HepG2 (cell line): Measurements from ENCODE around the gene NDUFS7. TPM values are rescaled to one million over a fixed set of nuclear protein-coding genes. Genes with fewer than 3 reads are reported as not detected.
A peak's percentile ranks its signal among the peaks of the same experiment; 100 is the strongest.

Experiments
- EZH2 ChIP-seq: conservative IDR thresholded peaks from 2 replicates; pipeline ENCODE4 v1.6.1; 2012; ENCODE audit warnings: mild to moderate bottlenecking, low read depth, low read length, moderate library complexity
- HDAC2 ChIP-seq: sonication (generic); formaldehyde crosslinking; IDR thresholded peaks from 2 replicates; pipeline ENCODE4 v1.4.0; 2020; ENCODE audit warnings: missing genetic modification reagents
- HOXA9 ChIP-seq: sonication (generic); formaldehyde crosslinking; IDR thresholded peaks from 2 replicates; pipeline ENCODE4 v1.8.1; 2022; ENCODE audit warnings: missing genetic modification reagents, mild to moderate bottlenecking, moderate library complexity, borderline replicate concordance
- NKX3-1 ChIP-seq: sonication (generic); formaldehyde crosslinking; IDR thresholded peaks from 2 replicates; pipeline ENCODE4 v1.5.0; 2020; ENCODE audit warnings: missing genetic modification reagents
- NR1H2 ChIP-seq: sonication (generic); formaldehyde crosslinking; IDR thresholded peaks from 2 replicates; pipeline ENCODE4 v1.8.1; 2022; ENCODE audit warnings: low read depth, missing genetic modification reagents, borderline replicate concordance
- RFX1 ChIP-seq: fragments of 450-650 bp; IDR thresholded peaks from 2 replicates; pipeline ENCODE4 v1.6.1; 2017
- RFXANK ChIP-seq: IDR thresholded peaks from 2 replicates; pipeline ENCODE4 v1.6.1; 2016
- ZNF253 ChIP-seq: sonication (generic); formaldehyde crosslinking; IDR thresholded peaks from 2 replicates; pipeline ENCODE4 v1.8.0; 2022; ENCODE audit warnings: mild to moderate bottlenecking, missing genetic modification reagents, borderline replicate concordance
- ZNF329 ChIP-seq: sonication (generic); formaldehyde crosslinking; IDR thresholded peaks from 2 replicates; pipeline ENCODE4 v1.9.0; 2021; ENCODE audit warnings: low read depth, mild to moderate bottlenecking, missing genetic modification reagents
- ZNF510 ChIP-seq: sonication (generic); formaldehyde crosslinking; IDR thresholded peaks from 2 replicates; pipeline ENCODE4 v1.4.0; 2020; ENCODE audit warnings: low read depth, mild to moderate bottlenecking, missing genetic modification reagents
- ZNF572 ChIP-seq: sonication (generic); formaldehyde crosslinking; IDR thresholded peaks from 2 replicates; pipeline ENCODE4 v1.5.1; 2020; ENCODE audit warnings: mild to moderate bottlenecking, missing genetic modification reagents
- ZNF720 ChIP-seq: sonication (generic); formaldehyde crosslinking; IDR thresholded peaks from 2 replicates; pipeline ENCODE4 v1.4.0; 2020; ENCODE audit warnings: missing genetic modification reagents
- ZNF781 ChIP-seq: sonication (generic); formaldehyde crosslinking; IDR thresholded peaks from 2 replicates; pipeline ENCODE4 v1.5.1; 2020; ENCODE audit warnings: borderline replicate concordance, mild to moderate bottlenecking, missing genetic modification reagents; ENCODE audit errors: not compliant biosample characterization
- ZNF883 ChIP-seq: sonication (generic); formaldehyde crosslinking; IDR thresholded peaks from 2 replicates; pipeline ENCODE4 v1.5.1; 2020; ENCODE audit warnings: mild to moderate bottlenecking, missing genetic modification reagents; ENCODE audit errors: not compliant biosample characterization
- polyA plus RNA-seq, 8 experiments: library from polyadenylated mRNA; depleted of rRNA in 3 of 8; stranded (reverse) in 7 of 8; unstranded in 1 of 8; fragments of >200 nt; fragmentation: Illumina TruSeq in 4 of 8; extraction: Trizol in 4 of 8; gene quantifications; 2 replicates each; pipeline versions ENCODE4 v1.2.1 to v1.2.3, GENCODE V29; 2011 to 2016; ENCODE audit warnings: low read depth in 4 of 8, missing spikeins in 1 of 8, mixed read lengths in 1 of 8; ENCODE audit not compliant: insufficient read depth in 1 of 8
- total RNA-seq, 5 experiments: library from RNA; depleted of rRNA; stranded (reverse); fragments of >200 nt; fragmentation: Illumina TruSeq; extraction: Trizol; gene quantifications; 2 replicates each; pipeline ENCODE4 v1.2.3, GENCODE V29; 2016; ENCODE audit warnings: low read depth in 1 of 5
- TF ChIP-seq, protein P1 (sequence below): fragments of 450-650 bp; IDR thresholded peaks from 2 replicates; pipeline ENCODE4 v1.6.1; 2017
- TF ChIP-seq, protein P2 (sequence below): sonication (generic); formaldehyde crosslinking; IDR thresholded peaks from 2 replicates; pipeline ENCODE4 v1.5.0; 2020; ENCODE audit warnings: mild to moderate bottlenecking, missing genetic modification reagents
- TF ChIP-seq, protein P3 (sequence below): sonication (generic); formaldehyde crosslinking; IDR thresholded peaks from 2 replicates; pipeline ENCODE4 v1.4.0; 2020; ENCODE audit warnings: missing genetic modification reagents
- TF ChIP-seq, protein P4 (sequence below): sonication (generic); formaldehyde crosslinking; IDR thresholded peaks from 2 replicates; pipeline ENCODE4 v1.8.0; 2022; ENCODE audit warnings: missing genetic modification reagents, mild to moderate bottlenecking, moderate library complexity, borderline replicate concordance
- TF ChIP-seq, protein P5 (sequence below): sonication (generic); formaldehyde crosslinking; IDR thresholded peaks from 2 replicates; pipeline ENCODE4 v1.5.0; 2020; ENCODE audit warnings: mild to moderate bottlenecking, missing genetic modification reagents, moderate library complexity

NDUFS7 gene
- total and polyA plus RNA-seq, 2 of the 13 experiments (the other 11 are each of a cell fraction or from before 2014, with no cell fraction given), result 34.3 to 66.9 TPM

DNA sequence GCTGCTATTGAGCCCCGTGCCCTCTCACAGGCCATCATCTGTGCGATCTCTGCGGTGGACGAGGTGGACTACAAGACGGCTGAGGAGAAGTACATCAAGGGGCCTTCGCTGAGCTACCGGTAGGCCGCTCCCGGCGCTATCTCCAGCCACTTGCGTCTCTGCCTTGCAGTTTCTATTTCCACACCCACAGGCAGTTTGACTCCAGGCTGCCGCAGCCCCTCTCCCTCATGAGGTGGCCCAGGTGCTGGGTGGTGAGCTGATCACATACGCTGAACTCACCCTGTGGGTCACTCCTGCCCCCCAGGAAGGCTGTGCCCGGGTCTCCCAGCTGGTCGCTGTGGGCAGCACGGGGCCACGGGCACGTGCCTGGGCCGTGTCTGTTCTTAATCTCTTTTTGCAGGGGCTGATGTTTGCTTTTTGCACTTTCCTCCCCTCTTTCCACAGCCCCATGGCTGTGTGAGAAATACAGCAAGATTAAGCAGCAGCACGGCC is 10.6 kb upstream of the NDUFS7 start (continued):
- TF ChIP-seq, protein P1, sequence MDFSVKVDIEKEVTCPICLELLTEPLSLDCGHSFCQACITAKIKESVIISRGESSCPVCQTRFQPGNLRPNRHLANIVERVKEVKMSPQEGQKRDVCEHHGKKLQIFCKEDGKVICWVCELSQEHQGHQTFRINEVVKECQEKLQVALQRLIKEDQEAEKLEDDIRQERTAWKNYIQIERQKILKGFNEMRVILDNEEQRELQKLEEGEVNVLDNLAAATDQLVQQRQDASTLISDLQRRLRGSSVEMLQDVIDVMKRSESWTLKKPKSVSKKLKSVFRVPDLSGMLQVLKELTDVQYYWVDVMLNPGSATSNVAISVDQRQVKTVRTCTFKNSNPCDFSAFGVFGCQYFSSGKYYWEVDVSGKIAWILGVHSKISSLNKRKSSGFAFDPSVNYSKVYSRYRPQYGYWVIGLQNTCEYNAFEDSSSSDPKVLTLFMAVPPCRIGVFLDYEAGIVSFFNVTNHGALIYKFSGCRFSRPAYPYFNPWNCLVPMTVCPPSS, result no peak
- TF ChIP-seq HDAC2 (CRISPR knock-in tag) (no peak), RFXANK (CRISPR knock-in tag) (no peak), ZNF329 (CRISPR knock-in tag) (no peak), ZNF510 (CRISPR knock-in tag) (0 out of 2 replicates have a peak, but pooled peaks have one; percentile 40), RFX1 (no peak), NKX3-1 (CRISPR knock-in tag) (no peak), HOXA9 (CRISPR knock-in tag) (no peak), EZH2 (no peak), NR1H2 (CRISPR knock-in tag) (no peak), ZNF253 (CRISPR knock-in tag) (no peak; the same call in 1 of the 2 replicates), ZNF883 (CRISPR knock-in tag) (no peak), ZNF572 (no peak), ZNF781 (peak; percentile 1), ZNF720 (CRISPR knock-in tag) (no peak)
- TF ChIP-seq, protein P2, sequence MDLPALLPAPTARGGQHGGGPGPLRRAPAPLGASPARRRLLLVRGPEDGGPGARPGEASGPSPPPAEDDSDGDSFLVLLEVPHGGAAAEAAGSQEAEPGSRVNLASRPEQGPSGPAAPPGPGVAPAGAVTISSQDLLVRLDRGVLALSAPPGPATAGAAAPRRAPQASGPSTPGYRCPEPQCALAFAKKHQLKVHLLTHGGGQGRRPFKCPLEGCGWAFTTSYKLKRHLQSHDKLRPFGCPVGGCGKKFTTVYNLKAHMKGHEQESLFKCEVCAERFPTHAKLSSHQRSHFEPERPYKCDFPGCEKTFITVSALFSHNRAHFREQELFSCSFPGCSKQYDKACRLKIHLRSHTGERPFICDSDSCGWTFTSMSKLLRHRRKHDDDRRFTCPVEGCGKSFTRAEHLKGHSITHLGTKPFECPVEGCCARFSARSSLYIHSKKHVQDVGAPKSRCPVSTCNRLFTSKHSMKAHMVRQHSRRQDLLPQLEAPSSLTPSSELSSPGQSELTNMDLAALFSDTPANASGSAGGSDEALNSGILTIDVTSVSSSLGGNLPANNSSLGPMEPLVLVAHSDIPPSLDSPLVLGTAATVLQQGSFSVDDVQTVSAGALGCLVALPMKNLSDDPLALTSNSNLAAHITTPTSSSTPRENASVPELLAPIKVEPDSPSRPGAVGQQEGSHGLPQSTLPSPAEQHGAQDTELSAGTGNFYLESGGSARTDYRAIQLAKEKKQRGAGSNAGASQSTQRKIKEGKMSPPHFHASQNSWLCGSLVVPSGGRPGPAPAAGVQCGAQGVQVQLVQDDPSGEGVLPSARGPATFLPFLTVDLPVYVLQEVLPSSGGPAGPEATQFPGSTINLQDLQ (CRISPR knock-in tag), result no peak
- TF ChIP-seq, protein P3, sequence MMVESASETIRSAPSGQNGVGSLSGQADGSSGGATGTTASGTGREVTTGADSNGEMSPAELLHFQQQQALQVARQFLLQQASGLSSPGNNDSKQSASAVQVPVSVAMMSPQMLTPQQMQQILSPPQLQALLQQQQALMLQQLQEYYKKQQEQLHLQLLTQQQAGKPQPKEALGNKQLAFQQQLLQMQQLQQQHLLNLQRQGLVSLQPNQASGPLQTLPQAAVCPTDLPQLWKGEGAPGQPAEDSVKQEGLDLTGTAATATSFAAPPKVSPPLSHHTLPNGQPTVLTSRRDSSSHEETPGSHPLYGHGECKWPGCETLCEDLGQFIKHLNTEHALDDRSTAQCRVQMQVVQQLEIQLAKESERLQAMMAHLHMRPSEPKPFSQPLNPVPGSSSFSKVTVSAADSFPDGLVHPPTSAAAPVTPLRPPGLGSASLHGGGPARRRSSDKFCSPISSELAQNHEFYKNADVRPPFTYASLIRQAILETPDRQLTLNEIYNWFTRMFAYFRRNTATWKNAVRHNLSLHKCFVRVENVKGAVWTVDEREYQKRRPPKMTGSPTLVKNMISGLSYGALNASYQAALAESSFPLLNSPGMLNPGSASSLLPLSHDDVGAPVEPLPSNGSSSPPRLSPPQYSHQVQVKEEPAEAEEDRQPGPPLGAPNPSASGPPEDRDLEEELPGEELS, result no peak
- TF ChIP-seq, protein P4, sequence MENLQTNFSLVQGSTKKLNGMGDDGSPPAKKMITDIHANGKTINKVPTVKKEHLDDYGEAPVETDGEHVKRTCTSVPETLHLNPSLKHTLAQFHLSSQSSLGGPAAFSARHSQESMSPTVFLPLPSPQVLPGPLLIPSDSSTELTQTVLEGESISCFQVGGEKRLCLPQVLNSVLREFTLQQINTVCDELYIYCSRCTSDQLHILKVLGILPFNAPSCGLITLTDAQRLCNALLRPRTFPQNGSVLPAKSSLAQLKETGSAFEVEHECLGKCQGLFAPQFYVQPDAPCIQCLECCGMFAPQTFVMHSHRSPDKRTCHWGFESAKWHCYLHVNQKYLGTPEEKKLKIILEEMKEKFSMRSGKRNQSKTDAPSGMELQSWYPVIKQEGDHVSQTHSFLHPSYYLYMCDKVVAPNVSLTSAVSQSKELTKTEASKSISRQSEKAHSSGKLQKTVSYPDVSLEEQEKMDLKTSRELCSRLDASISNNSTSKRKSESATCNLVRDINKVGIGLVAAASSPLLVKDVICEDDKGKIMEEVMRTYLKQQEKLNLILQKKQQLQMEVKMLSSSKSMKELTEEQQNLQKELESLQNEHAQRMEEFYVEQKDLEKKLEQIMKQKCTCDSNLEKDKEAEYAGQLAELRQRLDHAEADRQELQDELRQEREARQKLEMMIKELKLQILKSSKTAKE (CRISPR knock-in tag), result no peak
- TF ChIP-seq, protein P5, sequence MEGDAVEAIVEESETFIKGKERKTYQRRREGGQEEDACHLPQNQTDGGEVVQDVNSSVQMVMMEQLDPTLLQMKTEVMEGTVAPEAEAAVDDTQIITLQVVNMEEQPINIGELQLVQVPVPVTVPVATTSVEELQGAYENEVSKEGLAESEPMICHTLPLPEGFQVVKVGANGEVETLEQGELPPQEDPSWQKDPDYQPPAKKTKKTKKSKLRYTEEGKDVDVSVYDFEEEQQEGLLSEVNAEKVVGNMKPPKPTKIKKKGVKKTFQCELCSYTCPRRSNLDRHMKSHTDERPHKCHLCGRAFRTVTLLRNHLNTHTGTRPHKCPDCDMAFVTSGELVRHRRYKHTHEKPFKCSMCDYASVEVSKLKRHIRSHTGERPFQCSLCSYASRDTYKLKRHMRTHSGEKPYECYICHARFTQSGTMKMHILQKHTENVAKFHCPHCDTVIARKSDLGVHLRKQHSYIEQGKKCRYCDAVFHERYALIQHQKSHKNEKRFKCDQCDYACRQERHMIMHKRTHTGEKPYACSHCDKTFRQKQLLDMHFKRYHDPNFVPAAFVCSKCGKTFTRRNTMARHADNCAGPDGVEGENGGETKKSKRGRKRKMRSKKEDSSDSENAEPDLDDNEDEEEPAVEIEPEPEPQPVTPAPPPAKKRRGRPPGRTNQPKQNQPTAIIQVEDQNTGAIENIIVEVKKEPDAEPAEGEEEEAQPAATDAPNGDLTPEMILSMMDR (CRISPR knock-in tag), result no peak
